HepG2 (cell line): ENCODE data around the gene JPH4. TPM values are rescaled to one million over a fixed set of nuclear protein-coding genes. Genes with fewer than 3 reads are reported as not detected.
A peak's percentile ranks its signal among the peaks of the same experiment; 100 is the strongest.

Experiments used
- AHDC1 ChIP-seq: sonication (generic); formaldehyde crosslinking; IDR thresholded peaks from 2 replicates; pipeline ENCODE4 v1.5.1; 2020; ENCODE audit warnings: mild to moderate bottlenecking, missing genetic modification reagents, borderline replicate concordance
- BCL6 ChIP-seq: IDR thresholded peaks from 2 replicates; pipeline ENCODE4 v1.6.1; 2016; ENCODE audit warnings: missing genetic modification reagents, missing compliant biosample characterization
- ELF4 ChIP-seq: sonication (generic); formaldehyde crosslinking; IDR thresholded peaks from 2 replicates; pipeline ENCODE4 v1.5.0; 2020; ENCODE audit warnings: missing genetic modification reagents, mild to moderate bottlenecking, moderate library complexity, borderline replicate concordance
- ESRRA ChIP-seq: sonication (generic); formaldehyde crosslinking; IDR thresholded peaks from 2 replicates; pipeline ENCODE4 v1.5.1; 2020; ENCODE audit warnings: mild to moderate bottlenecking, low read depth, missing genetic modification reagents
- GLMP ChIP-seq: sonication (generic); formaldehyde crosslinking; IDR thresholded peaks from 2 replicates; pipeline ENCODE4 v1.9.0; 2021; ENCODE audit warnings: missing genetic modification reagents, mild to moderate bottlenecking, borderline replicate concordance
- HIC2 ChIP-seq: sonication (generic); formaldehyde crosslinking; IDR thresholded peaks from 2 replicates; pipeline ENCODE4 v1.9.0; 2022; ENCODE audit warnings: low read depth, missing genetic modification reagents
- PAX8 ChIP-seq: sonication (generic); formaldehyde crosslinking; IDR thresholded peaks from 2 replicates; pipeline ENCODE4 v1.8.0; 2022; ENCODE audit warnings: mild to moderate bottlenecking, missing genetic modification reagents, borderline replicate concordance
- PBX2 ChIP-seq: IDR thresholded peaks from 2 replicates; pipeline ENCODE4 v1.6.1; 2016; ENCODE audit warnings: control low read depth
- RXRB ChIP-seq: IDR thresholded peaks from 2 replicates; pipeline ENCODE4 v1.6.1; 2016; ENCODE audit warnings: borderline replicate concordance, missing genetic modification reagents, missing compliant biosample characterization
- WIZ ChIP-seq: sonication (generic); formaldehyde crosslinking; IDR thresholded peaks from 2 replicates; pipeline ENCODE4 v1.5.1; 2020; ENCODE audit warnings: mild to moderate bottlenecking, missing genetic modification reagents
- ZBTB3 ChIP-seq: sonication (generic); formaldehyde crosslinking; IDR thresholded peaks from 2 replicates; pipeline ENCODE4 v1.4.0; 2020; ENCODE audit warnings: low read depth, mild to moderate bottlenecking, moderate library complexity, missing genetic modification reagents, borderline replicate concordance
- ZGPAT ChIP-seq: IDR thresholded peaks from 2 replicates; pipeline ENCODE4 v1.6.1; 2016; ENCODE audit warnings: mild to moderate bottlenecking
- ZNF501 ChIP-seq: sonication (generic); formaldehyde crosslinking; IDR thresholded peaks from 2 replicates; pipeline ENCODE4 v1.5.1; 2020; ENCODE audit warnings: mild to moderate bottlenecking, moderate library complexity, missing genetic modification reagents
- ZNF740 ChIP-seq: sonication (generic); formaldehyde crosslinking; IDR thresholded peaks from 2 replicates; pipeline ENCODE4 v1.4.0; 2020; ENCODE audit warnings: missing genetic modification reagents
- polyA plus RNA-seq, 8 experiments: library from polyadenylated mRNA; depleted of rRNA in 3 of 8; stranded (reverse) in 7 of 8; unstranded in 1 of 8; fragments of >200 nt; fragmentation: Illumina TruSeq in 4 of 8; extraction: Trizol in 4 of 8; gene quantifications; 2 replicates each; pipeline versions ENCODE4 v1.2.1 to v1.2.3, GENCODE V29; 2011 to 2016; ENCODE audit warnings: low read depth in 4 of 8, missing spikeins in 1 of 8, mixed read lengths in 1 of 8; ENCODE audit not compliant: insufficient read depth in 1 of 8
- total RNA-seq, 5 experiments: library from RNA; depleted of rRNA; stranded (reverse); fragments of >200 nt; fragmentation: Illumina TruSeq; extraction: Trizol; gene quantifications; 2 replicates each; pipeline ENCODE4 v1.2.3, GENCODE V29; 2016; ENCODE audit warnings: low read depth in 1 of 5

Gene JPH4
- total and polyA plus RNA-seq, 2 of the 13 experiments (the other 11 are each of a cell fraction or from before 2014, with no cell fraction given), result 0.08 to 0.22 TPM

- TF ChIP-seq AHDC1 (CRISPR knock-in tag), result peak; percentile 85
- TF ChIP-seq ZBTB3 (CRISPR knock-in tag), result peak; percentile 68; the same call in 1 of the 2 replicates
- 0 out of 2 replicates have a peak, but pooled peaks have one; percentile 29 for TF ChIP-seq HIC2 (CRISPR knock-in tag)
- peak; percentile 95 for TF ChIP-seq ZGPAT
- no peak for TF ChIP-seq GLMP
- no peak; the same call in 1 of the 2 replicates for TF ChIP-seq PAX8 (CRISPR knock-in tag)
- peak; percentile 20; the same call in 1 of the 2 replicates for TF ChIP-seq PBX2
- no peak; the same call in 1 of the 2 replicates for TF ChIP-seq ESRRA (CRISPR knock-in tag)
- peak; percentile 17; the same call in 1 of the 2 replicates for TF ChIP-seq WIZ
- peak; percentile 82 for TF ChIP-seq BCL6 (CRISPR knock-in tag)
- TF ChIP-seq ELF4, result no peak
- TF ChIP-seq ZNF501, result peak; percentile 69
- peak; percentile 94 for TF ChIP-seq RXRB (CRISPR knock-in tag)
- no peak for TF ChIP-seq ZNF740 (CRISPR knock-in tag)
Measured at GRCh38 chr14:23602181-23603095, 23.8 kb upstream of the JPH4 start (continued).
